Breast epithelium (tissue), 3 donors: ENCODE measurements around the gene BRD4.

Experiments
- CTCF ChIP-seq, 3 donors: fragments of 450-650 bp; IDR thresholded peaks; one replicate each; pipeline ENCODE4 v1.5.1; 2016 to 2017; ENCODE audit warnings: antibody characterized with exemption in 3 of 3, mild to moderate bottlenecking in 3 of 3, moderate library complexity in 3 of 3
- POLR2AphosphoS5 ChIP-seq, 3 donors: sonication (generic); formaldehyde crosslinking; IDR thresholded peaks; one replicate each; pipeline ENCODE4 v1.6.1; 2017; ENCODE audit warnings: antibody characterized with exemption in 3 of 3

GRCh38 chr19:15378534-15379082, 46.3 kb upstream of the BRD4 start:
- TF ChIP-seq CTCF (IDR thresholded peaks at IDR 0.05): no peak
- TF ChIP-seq POLR2AphosphoS5 (IDR thresholded peaks at IDR 0.05): no peak
